T1000 (cell line): ENCODE measurements around the gene ABCG4.

ENCODE experiments used
- DNase-seq: peaks from one replicate; lab custom pipeline; 2025; ENCODE audit warnings: mixed read lengths; lab: John Stamatoyannopoulos, UW

ABCG4 gene

DNA sequence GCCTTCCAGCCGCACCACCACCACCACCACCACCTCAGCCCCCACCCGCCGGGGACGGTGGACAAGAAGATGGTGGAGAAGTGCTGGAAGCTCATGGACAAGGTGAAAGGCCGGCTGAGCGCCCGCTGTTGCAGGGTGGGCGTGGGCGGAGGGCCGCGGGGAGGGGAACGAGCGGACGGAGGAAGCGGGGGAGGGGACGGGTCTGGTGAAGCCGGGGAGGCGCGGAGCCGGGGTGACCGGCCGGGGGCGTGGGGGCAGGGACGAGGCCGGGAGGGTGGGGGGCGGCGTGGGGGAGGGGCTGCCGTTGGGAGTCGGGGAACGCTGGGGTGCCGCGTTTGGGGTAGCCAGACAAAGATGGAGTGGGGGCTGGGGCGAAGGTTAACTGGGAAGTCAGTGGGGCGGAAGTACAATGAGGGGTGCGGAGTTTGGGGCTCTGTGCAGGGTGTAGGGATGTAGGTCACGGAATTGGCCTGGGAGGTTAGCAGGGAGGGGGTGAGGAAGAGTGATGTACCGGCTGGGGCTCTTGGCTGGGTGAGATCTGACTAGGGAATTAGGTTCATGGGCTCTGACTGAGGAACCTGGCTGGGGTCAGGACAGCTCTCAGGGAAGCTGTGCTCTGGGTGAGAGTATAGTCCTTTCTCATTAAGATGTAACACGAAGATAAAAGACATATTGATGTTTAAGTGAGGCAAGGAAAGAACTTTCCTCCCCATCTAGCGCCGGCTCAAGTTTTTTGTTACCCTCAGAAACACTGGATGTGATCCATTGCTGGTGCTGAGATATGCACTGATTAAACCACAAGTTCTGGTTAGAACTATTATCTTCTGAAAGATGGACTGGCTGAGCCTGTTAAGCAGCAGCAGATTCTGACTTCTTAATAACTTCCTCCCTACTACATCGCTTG, 57.9 kb downstream of the ABCG4 start:
- DNase-seq = no peak

DNA sequence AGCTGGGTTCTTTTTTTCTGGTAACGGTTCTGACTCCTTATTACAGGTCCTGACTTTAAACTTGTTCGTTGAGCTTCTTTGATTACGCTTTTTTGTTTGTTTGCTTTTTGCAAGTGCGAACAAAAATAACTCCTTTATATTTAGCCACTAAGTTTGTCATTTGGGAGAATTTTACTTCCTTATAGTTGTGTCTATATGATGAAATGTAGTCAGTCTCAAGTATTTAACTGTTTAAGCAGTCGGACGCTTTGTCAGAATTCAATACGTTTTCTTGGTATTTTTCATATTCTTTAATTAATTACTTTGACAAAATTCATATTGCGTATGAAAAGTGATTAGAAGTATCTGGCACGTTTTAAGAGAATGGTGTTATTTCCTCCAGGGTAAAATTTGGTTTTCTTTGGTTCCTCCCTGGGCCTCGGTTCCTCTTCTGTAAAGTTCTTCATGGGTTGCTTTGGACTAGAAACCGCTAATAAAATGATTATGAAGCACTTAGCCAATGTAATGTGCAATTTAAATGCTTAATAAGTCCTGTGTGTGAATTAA, 58.6 kb downstream of the ABCG4 start:
- DNase-seq = no peak

- no peak for DNase-seq
These were observed 60.3 kb downstream of the ABCG4 start for GRCh38 chr11:119209186-119209585.

DNA sequence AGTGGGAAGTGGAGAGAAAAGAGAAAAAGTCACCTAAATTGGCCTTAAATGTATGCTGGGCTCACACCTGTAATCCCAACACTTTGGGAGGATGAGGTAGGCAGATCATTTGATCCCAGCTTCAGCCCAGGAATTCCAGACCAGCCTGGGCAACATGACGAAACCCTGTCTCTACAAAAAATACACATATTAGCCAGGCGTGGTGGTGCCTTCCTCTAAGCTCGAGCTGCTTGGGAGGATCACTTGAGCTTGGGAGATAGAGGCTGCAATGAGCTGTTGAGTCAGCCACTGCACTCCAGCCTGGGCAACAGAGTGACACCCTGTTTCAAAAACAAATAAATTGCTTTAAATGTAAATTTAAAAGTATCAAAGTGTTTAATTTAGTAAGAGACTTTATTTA, 61.2 kb downstream of the ABCG4 start:
- DNase-seq = no peak
